GM18873 (cell line): Measurements from ENCODE around the gene ILKAP.
A peak's percentile ranks its signal among the peaks of the same experiment; 100 is the strongest.

Source experiments
- ATAC-seq: cut with Tn5 transposase; IDR thresholded peaks from one replicate; pipeline ENCODE4 v1.9.1; 2021; ENCODE audit warnings: mild to moderate bottlenecking, moderate library complexity, moderate number of reproducible peaks; ENCODE audit not compliant: unreplicated experiment, low FRiP score

The ILKAP gene

DNA sequence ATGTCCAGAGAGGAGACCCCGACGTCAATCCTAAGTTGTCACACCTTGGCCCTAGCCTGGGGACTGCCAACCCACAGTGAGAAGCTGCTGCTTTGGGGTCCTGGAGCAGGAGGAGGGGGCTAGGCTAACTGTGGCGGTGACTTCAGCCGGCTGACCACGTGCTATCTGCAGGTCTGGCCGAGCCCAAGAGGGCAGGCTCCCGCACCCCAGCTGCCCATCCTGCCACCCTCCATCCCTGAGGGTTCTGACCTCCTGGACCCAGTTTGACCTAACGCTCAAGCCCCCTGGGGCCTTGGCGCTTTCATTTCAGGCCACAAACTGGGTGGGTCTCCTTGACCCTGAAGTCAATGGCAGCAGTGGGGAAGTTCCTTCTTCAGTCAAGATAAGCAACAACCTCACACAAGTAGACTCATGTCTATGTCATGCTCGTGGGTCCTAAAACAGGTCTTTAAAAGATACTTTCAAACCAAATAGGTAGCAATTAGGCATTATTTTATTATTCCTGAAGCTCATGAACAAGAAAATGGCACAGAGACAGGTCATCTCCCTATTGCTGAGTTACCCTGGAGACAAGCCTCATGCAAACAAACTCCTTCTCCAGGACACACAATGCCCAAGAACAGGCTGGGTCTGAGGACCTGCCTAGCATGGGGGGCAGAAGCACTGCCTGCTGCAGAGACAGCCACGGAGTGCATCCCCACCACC, 34.1 kb upstream of the ILKAP start:
- ATAC-seq, result no peak

DNA sequence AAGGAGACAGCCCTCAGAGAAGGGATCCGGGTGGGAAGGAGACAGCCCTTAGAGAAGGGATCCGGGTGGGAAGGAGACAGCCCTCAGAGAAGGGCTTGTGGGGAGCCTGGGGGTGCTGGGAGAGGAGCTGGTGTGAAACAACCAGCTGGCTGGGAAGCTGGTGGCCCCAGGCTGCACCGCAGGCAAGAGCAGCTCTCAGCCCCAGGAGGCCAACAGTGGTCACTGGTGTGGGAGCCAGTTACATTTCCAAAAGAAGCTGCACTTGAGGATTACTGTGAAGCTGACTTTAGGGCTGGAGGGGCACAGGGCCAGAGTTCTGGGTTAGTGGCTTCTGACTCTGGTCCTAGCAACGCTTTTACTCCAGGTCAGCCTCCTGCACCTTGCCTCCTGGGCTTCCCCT, 33.1 kb upstream of the ILKAP start:
- ATAC-seq, result no peak

DNA sequence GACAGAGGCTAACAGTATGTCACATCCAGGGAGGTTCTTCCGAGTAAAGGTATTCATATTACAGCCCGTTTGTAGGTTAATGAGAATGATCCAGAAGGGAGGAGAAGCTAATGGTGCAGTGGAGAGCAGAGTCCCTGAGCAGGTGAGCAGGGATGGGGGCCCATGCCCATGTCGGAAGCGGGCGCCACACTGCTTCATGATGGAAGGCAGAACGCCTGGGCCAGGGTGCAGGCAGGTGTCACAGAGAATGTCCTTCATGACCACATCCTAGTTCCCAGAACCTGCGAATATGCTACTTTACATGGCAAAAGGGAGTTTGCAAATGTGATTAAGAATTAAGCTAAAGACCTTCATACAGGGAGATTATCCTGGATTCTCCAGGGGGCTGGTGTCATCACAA, 32.4 kb upstream of the ILKAP start:
- ATAC-seq, result no peak

DNA sequence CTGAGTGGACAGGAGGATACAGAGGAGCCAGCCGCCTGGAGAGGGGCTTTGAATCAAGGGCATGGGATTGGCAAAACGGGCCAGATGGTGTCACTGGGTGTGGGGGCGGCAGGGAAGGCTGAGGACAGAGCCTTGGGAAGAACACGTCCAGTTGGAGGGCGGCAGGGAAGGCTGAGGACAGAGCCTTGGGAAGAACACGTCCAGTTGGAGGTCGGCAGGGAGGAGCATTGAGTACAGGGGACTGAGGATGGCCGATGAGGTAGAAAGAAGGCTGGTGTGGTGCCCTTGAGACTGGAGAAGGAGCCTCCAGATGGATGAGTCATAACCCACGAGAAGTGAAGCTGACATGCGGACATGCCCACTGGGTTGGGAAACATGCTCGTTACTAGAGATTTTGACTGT, 31.8 kb upstream of the ILKAP start:
- ATAC-seq, result no peak

DNA sequence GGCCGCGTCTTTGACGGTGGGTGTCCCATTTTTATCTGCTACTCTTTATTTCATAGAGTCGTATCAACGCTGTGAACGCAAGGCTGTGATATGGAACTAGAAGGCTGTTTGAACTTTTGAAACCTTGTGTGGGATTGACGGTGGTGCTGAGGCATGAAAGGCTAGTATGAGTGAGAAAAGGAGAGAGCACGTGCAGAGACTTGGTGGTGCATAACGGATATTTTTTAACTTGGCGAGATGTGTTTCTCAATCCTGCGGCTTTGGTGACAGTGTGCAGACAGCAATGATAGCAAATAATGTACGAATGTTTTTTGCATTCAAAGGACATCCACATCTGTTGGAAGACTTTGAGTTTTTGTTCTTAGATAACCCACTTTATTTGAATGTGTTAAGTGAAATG, 30.1 kb upstream of the ILKAP start:
- no peak for ATAC-seq

DNA sequence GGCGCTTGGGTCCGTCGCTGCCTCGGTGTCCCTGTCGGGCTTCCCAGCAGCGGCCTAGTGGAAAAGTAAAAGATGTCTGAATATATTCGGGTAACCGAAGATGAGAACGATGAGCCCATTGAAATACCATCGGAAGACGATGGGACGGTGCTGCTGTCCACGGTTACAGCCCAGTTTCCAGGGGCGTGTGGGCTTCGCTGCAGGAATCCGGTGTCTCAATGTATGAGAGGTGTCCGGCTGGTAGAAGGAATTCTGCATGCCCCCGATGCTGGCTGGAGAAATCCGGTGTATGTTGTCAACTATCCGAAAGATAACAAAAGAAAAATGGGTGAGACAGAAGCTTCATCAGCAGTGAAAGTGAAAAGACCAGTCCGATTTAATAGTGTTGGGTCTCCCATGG, 28.3 kb upstream of the ILKAP start:
- no peak for ATAC-seq

DNA sequence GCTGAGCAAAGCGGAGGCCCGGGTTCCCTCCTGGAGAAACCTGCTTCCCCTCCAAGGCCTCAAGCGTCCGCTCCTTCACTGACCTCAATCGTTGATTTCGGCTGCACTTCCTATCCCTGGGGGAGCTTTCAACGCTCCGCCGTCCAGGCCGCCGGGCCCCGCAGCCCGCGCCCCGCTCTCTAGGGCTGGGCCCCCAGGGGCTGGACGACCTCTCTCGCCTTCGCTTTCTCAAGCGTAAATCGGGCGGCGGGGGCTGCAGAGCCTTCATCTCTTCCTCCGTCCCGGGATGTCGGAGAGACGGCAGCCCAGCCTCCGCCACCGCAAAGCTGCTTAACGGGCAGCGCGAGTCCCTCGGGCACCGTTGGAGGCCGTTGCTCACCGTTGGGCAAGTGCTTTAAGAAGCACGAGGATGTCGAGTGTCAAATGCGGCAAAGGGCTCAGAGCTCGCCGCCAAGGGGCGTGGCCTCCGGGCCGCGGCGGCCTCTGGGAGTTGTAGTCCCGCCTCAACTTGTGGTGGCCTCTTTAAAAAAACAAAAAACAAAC, 27.8 kb upstream of the ILKAP start:
- peak; percentile 51 for ATAC-seq

DNA sequence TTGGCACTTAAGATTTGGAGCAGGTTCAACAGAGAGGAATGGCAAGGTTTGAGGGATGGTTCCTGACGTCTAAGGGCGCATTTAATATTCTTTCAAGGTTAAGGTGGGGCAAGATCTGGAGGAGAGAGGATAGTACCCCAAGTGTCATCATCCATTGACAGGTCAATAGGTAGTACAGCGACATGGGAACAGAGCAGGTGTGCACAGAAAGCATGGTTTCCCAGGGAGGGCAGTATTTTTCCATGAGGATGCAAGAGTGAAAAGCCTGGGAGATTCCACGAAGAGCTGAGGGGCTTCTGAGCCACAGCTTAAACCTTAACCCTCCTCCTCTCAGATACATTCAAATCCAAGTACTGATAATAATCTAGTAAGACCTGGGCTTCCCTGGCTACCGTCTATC, 27.2 kb upstream of the ILKAP start:
- no peak for ATAC-seq

DNA sequence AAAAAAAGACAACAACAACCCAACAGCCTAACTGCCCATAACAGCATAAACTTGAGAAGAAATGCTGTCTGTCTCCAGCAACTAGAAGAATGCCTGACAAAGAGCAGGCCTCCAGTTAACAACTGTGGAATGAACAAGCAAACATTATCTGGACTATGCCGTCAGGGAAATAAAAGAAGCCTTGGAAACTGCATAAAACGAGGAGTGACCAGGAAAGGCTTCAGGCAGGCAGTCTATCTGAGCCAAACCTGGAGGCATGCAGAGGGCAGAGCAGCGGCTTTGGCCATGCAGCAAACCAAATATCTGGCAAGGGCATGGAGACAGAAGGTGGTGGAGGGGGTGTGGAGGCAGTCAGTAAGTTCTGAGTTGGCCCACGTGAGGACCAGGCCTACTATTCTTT, 25.2 kb upstream of the ILKAP start:
- ATAC-seq, result no peak

DNA sequence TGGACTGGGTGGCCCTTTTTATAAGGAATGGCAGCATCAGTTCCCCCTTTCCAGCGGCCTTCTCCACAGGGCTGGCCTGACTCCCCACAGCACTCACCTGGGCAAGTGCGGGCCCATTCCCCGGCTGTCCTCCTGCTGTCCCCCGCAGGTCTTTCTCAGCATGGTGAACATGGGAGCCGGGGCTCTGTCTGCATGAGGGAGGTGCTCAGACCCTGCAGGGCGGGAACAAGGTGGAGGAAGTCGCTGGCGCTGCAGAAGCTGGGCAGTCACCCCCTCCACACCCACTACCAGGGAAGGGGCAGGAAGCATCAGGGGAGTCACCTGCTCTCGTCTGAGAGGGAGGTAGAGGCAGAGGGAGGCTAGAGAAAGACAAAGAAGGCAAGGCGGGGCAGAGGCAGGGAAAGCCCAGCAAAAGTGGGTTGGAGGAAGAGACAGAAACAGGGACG, 24.1 kb upstream of the ILKAP start:
- ATAC-seq, result no peak

DNA sequence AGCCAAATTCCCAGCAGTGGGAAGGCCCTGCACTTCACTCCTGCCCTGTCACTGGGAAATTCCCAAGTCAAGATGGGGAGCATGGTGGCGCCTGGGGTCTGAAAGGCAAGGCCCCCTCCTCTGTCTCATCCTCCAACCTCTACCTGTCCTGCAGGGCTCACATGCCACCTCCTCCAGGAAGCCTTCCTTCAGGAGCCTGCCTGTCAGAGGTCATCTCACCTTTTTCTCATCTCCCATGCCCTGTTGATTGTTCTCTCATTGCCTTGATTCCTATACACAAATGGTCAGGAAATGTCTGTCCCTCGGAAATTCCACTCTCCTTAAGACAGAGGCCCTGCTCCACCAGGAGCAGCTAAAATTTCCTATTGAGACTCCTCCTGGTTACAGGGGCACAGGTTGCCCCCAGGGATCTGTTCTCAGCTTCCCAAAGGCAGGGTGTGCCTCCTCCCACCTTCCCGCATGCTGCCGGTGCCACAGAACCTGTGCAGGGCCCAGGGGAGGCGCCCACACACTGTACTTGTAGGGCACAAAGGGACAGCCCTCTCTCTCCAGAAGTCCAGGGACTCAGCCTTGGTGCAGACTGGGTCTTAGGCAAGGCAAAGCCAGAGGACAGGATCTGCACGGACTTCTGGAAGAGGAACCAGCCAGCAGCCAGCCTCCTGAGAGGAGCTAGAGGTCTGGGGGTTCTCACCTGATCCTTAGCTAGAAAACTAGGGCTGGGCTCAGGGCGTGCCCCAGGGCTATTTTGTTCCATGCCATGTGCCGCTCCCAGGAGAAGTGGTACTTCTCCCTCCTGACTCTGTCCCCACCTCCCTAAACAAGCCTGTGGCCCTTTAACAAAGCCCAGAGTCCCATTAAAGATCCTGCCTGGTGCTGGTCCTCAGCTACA, 23.4 kb upstream of the ILKAP start:
- ATAC-seq, result no peak

DNA sequence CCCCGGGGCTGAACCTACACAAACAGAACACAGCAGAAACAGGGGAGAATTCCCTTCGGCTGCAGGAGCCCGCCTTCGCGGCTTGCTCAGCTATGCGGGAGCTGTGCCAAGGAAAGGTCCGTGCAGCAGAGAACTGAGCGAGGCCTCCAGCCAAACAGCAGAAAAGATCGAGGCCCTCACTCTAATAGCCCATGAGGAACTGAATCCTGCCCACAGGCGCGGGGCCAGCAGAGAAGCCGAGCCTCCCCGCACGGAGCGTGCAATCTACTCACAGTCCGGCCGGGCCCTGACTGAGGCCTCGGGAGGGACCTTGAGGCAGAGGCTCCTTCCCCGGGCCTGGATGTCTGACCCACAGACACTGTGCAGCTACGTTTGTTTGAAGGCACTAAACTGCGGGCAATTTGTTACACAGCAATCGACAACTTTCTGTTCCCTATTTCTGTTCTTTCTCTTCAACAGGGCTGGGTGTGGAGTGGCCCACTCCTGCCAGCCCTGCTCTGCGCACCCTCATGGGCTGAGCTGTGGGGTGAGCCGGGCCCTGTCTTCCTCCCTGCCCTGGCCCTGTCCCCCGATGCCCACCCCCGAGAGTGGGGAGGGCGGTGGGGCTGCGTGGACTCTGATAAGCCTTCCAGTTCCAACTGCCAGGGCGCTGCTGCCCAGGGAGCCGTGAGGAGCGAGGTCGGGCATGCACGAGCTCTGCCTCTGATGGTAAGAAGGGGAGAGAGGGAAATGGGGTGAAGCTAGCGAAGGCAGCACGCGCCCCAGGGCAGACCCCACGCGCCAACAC, 22.6 kb upstream of the ILKAP start:
- ATAC-seq, result no peak

DNA sequence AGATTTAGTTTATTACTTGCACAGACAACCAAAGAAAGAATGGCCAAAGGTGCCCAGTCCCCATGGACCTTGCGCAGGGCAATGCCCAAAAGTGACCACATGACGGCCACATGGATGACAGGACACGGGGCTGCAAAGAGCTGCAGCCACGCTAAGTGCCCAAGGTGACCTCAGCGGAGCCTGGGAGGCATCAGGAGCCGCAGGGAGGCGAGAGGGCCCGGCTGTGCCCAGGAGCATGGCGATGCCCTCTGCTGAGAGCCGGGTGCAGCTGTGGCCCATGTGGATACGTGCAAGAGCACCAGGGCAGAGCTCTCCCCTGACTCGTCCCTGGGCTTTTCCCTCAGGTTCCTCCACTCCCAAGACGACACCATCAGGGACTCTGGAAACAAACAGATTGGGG, 21.6 kb upstream of the ILKAP start:
- no peak for ATAC-seq

DNA sequence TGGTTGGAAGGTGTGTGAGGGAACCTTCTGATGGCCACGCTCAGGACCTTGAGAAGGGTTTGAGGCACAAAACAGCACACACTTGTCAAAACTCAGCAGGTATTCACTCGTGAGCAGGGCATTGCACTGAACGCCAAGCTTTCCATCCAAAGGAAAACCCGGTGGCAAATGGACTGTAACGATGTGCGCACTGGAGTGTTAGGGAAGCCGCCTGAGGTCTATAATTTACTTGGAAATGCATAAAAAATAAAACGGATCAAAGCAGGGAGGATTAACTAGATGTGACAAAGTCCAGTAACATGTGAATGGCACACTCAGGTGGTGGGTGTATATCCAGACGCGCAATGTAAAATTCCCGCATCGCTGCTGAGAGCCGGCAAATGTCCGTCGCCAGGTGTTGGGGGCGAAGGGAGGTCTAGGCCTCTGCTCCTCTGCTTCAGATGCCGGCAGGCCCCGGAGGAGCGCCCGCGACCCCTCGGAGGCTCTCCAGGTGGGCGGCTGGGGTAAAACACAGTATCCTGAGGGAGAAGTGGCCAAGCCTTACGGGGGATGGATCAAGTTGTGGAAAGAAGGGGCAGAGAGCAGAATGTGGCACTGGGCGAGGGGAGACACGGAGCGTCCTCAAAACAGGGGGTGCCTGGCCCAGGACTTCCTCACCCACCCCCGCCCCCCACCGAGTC, 21.0 kb upstream of the ILKAP start:
- no peak for ATAC-seq

DNA sequence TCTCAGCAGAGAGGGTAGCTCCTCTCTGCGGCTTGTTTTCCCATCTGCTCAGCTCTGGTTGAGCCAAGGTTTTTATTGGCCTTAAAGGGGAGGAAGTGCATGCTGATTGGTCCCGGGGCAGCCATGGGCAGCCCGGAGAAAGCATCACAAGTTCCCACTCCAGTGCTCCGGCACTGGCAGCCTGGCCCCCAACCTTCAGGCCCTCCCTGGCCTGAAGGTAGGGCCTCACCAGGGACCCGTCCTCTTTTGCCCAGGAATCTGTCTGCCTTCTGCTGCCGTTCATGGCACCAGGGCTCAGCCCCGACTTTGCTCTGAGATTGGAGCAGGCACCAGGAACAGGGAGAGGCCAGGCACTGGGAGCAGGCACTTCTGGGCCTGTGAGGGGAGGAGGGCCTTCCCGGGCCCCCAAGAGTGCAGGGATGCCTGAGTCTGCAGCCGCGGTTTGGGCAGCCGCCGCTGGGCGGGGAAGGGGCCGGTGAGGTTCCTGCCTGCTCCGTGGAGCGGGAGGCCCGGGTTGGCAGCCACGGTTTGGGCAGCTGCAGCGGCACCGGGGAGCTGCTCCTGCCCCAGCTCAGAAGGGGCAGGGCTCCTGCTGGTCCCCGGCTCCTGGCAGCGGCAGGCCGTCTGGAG, 17.5 kb upstream of the ILKAP start:
- no peak for ATAC-seq

DNA sequence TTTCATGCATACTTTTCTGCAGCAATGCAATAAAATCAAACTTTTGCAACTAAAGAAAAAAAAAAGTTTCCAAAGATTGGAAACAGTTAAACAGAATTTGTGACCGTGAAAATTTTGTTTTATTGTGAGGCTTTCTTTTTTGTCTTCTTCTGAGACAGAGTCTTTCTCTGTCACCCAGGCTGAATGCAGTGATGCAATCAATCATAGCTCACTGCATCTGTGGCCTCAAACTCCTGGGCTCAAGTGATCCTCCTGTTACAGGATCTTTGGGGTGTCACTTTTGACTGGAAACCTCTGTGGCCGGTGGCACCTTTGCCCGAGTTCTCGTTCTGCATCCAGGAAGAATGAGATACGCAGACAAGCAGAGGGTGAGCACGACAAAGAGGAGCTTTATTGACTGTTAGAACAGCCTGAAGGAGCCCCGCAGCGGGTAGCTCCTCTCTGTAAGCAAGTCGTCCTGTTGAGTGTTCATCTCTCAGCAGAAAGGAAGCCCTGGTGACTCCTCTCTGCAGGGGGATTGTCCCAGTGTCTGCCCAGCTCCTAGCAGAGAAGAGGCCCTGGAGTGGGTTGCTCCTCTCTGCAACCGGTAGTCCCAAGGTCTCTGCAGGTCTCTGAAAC, 16.9 kb upstream of the ILKAP start:
- no peak for ATAC-seq

DNA sequence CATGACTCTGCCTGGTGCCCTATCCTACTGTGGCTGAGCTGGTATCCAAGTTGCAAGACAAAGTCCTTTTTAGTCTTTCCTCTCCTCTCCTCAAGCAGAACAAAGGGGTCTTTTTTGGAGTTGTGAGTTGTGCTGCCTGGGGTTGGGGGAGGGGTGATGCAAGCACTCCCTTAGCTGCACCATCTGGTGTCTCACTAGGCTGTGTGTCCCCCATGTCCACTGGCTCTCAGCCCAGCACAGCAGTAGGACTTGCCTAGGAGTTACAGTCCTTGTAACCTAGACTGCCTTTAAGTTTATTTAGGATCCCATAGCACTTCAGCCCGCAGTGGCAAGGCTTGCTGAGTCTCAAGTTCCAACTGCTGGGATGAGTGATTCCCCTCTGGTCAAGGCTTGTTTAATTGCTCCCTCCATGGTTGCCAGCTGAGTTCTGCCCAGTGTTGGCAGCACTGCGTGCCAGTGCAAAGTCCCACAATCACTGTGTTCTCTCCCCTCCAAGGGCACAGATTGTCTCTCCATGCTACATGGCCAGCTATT, 13.2 kb upstream of the ILKAP start:
- ATAC-seq, result no peak

DNA sequence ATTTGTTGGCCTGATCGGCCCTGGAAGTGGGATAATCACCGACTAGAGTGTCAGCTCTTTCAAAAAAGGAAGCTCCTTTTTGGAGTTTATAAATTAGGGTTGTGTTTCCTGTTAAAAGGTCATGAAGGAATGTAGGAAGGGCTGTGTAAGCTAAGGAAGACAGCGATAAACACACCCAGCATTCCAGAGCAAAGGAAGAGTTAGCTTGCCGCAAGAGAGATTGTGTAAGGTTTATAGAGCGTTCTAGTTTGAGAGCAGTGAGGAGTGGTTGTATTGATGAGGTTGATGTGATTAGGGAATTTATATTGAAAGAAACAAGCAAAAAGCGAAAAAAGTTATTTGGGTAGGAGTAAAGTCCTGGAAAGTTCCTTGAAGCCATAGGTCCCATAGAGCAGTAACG, 3.5 kb upstream of the ILKAP start:
- ATAC-seq, result no peak

DNA sequence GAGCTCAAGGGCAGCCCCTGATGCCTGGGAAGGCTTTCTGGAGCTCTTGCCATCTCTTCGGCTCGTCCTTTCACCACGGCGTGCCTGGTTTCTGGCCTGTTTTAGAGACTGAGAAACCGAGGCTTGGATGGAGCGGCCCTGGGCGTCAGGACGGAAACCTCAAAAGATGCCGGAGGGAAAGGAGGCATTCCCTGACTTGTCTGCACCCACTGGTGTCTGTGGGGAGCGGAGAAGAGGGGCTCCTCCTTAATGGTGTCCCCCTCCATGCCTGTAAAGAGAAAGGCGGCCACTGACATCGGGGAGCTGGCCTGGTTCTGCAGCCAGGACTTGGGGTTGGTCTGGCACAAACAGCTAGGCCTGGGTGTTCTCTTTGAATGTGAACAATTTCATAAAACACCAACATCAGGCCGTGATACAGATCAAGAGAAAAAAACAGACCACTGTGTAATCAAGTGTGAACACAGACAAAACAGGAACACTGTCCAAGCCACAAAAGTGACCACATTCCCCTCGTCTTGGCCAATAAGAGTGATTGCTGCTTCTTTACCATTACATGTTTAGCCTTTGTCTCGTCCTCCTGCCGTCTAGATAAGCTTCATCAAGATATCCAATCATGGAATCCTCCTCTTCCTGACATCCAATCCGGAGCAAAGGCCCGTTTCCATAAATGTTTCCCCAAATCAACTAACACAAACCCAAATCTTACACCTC, 633 bp upstream of the ILKAP start:
- peak; percentile 10 for ATAC-seq
